Coronary artery (tissue), 2 donors: ENCODE measurements around the gene COL5A3.
A peak's percentile ranks its signal among the peaks of the same experiment; 100 is the strongest.

ENCODE experiments used
- DNase-seq: peaks from one replicate; pipeline ENCODE4 v3.0.0-alpha.2; 2017; ENCODE audit warnings: low spot score
- H3K27ac ChIP-seq, 2 donors: fragments of 200-600 bp; sonication (generic); one replicate each; pipeline ENCODE4 v1.5.1; 2016 to 2019
- H3K4me3 ChIP-seq: fragments of 200-600 bp; sonication (generic); 2 replicates; pipeline ENCODE4 v1.5.1; 2016; ENCODE audit warnings: mild to moderate bottlenecking, moderate library complexity
- CTCF ChIP-seq: fragments of 200-600 bp; sonication (generic); IDR thresholded peaks from one replicate; pipeline ENCODE4 v1.5.1; 2019; ENCODE audit warnings: antibody characterized with exemption

The COL5A3 gene

GRCh38 chr19:10011974-10012373 is 1.7 kb upstream of the COL5A3 start:
- no peak overlapping the region for H3K27ac ChIP-seq
- DNase-seq, result no peak
- TF ChIP-seq CTCF, result no peak

GRCh38 chr19:10010939-10011338 is 635 bp upstream of the COL5A3 start:
- no peak overlapping the region for H3K4me3 ChIP-seq
- no peak overlapping the region for H3K27ac ChIP-seq
- DNase-seq, result no peak
- TF ChIP-seq CTCF, result no peak

More at GRCh38 chr19:10011974-10012373, 1.7 kb upstream of the COL5A3 start:
- no peak overlapping the region for H3K4me3 ChIP-seq

- Histone ChIP-seq H3K27ac (peak overlapping the region in 1 of 2 donors; percentile 89), H3K4me3 (peak overlapping the region; percentile 75)
- no peak for DNase-seq
- TF ChIP-seq CTCF, result no peak
These were observed 535 bp downstream of the COL5A3 start for GRCh38 chr19:10009714-10010224.

DNA sequence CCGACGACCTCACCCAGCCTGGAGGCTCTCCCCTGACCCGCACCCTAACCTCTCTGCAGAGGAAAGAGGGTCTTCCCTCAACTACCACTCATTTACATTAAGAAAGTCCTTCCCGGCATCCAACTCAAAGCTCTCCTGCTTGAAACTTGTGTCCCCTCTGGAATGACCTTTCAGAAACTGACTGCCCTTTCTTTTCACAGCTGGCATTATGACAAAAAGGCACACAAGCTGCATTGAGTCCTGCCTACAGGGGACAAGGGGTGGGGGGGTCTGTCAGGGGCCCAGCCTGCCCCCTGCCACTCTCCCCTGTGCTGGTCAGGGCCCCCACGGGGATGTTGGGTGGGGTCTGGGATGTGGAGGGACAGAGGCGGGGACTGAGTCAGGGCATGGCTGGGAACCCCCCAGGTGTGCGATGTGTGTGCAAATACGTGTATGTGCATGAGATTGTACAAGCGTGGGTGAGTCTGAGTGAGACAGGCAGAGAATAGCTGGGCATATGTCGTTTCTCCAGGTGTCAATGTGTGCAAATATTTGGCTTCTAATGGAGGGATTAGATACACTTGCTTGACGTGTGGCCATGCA is 2.0 kb downstream of the COL5A3 start:
- no peak for TF ChIP-seq CTCF
- H3K27ac ChIP-seq, result peak overlapping the region; percentile 52 to 89
- no peak for DNase-seq
- H3K4me3 ChIP-seq, result peak overlapping the region; percentile 75

- peak overlapping the region; percentile 75 for H3K4me3 ChIP-seq
- TF ChIP-seq CTCF, result no peak
These were observed 2.7 kb downstream of the COL5A3 start for GRCh38 chr19:10007371-10008183.

GRCh38 chr19:10006752-10007323 is 3.5 kb downstream of the COL5A3 start:
- Histone ChIP-seq H3K4me3 (no peak overlapping the region), H3K27ac (peak overlapping the region; percentile 60 to 89)
- no peak for DNase-seq
- no peak for TF ChIP-seq CTCF

More at GRCh38 chr19:10007371-10008183, 2.7 kb downstream of the COL5A3 start:
- no peak for DNase-seq
- peak overlapping the region; percentile 60 to 89 for H3K27ac ChIP-seq
